ENCODE measurements around the gene AKR7A2.

AKR7A2 gene

GRCh38 chr1:19317126-19317910 is 5.4 kb upstream of the AKR7A2 start:
- Mint-ChIP-seq H3K27me3 (ENCODE audit: low read depth) (no peaks in the 10 kb centered on the region), H3K4me3 (no peak overlapping the region), H3K9me3 (no peaks in the 10 kb centered on the region), H3K27ac (no peak overlapping the region), H3K4me1 (peaks cover 15% of the 10 kb centered on the region), H3K36me3 (ENCODE audit: low read depth) (peaks cover 33% of the 10 kb centered on the region)
- TF ChIP-seq CTCF (IDR thresholded peaks at IDR 0.05; ENCODE audit: unreplicated experiment in 3 of 3) = no peak

- TF ChIP-seq CTCF (IDR thresholded peaks at IDR 0.05; ENCODE audit: unreplicated experiment in 3 of 3) = no peak
- no peaks in the 10 kb centered on the region for H3K27me3 Mint-ChIP-seq (ENCODE audit: low read depth)
- peaks cover 22% of the 10 kb centered on the region for H3K36me3 Mint-ChIP-seq (ENCODE audit: low read depth)
- H3K9me3 Mint-ChIP-seq = no peaks in the 10 kb centered on the region
- H3K4me3 Mint-ChIP-seq = peak overlapping the region; percentile 40 to 71 (median 57)
- H3K27ac Mint-ChIP-seq = no peak overlapping the region
- H3K4me1 Mint-ChIP-seq = peaks cover 23% of the 10 kb centered on the region
Observed at GRCh38 chr1:19315378-19316198, 3.6 kb upstream of the AKR7A2 start.

- H3K36me3 Mint-ChIP-seq (ENCODE audit: low read depth) = peaks cover 20% of the 10 kb centered on the region
- H3K9me3 Mint-ChIP-seq = no peaks in the 10 kb centered on the region
- H3K4me3 Mint-ChIP-seq = peak overlapping the region; percentile 38 to 84 (median 81)
- TF ChIP-seq CTCF (IDR thresholded peaks at IDR 0.05; ENCODE audit: unreplicated experiment in 3 of 3) = no peak
- H3K27me3 Mint-ChIP-seq (ENCODE audit: low read depth) = no peaks in the 10 kb centered on the region
- peaks cover 25% of the 10 kb centered on the region for H3K4me1 Mint-ChIP-seq
- H3K27ac Mint-ChIP-seq = no peak overlapping the region
Observed at GRCh38 chr1:19313961-19314882, 2.3 kb upstream of the AKR7A2 start.

- no peaks in the 10 kb centered on the region for H3K27me3 Mint-ChIP-seq (ENCODE audit: low read depth)
- H3K27ac Mint-ChIP-seq = no peak overlapping the region
- no peak for TF ChIP-seq CTCF (IDR thresholded peaks at IDR 0.05; ENCODE audit: unreplicated experiment in 3 of 3)
- H3K9me3 Mint-ChIP-seq = no peaks in the 10 kb centered on the region
- H3K4me3 Mint-ChIP-seq = peak overlapping the region; percentile 81 to 84 (median 81)
- H3K36me3 Mint-ChIP-seq (ENCODE audit: low read depth) = peaks cover 18% of the 10 kb centered on the region
- H3K4me1 Mint-ChIP-seq = peaks cover 31% of the 10 kb centered on the region
Observed at GRCh38 chr1:19313636-19313959, 1.7 kb upstream of the AKR7A2 start.

- TF ChIP-seq CTCF (IDR thresholded peaks at IDR 0.05; ENCODE audit: unreplicated experiment in 3 of 3) = no peak
- peaks cover 16% of the 10 kb centered on the region for H3K36me3 Mint-ChIP-seq (ENCODE audit: low read depth)
- H3K4me3 Mint-ChIP-seq = peak overlapping the region; percentile 81 to 84 (median 81)
- peaks cover 31% of the 10 kb centered on the region for H3K4me1 Mint-ChIP-seq
- peak overlapping the region; percentile 6 to 50 (median 49) for H3K27ac Mint-ChIP-seq
- H3K27me3 Mint-ChIP-seq (ENCODE audit: low read depth) = no peaks in the 10 kb centered on the region
- H3K9me3 Mint-ChIP-seq = no peaks in the 10 kb centered on the region
Observed at GRCh38 chr1:19312782-19313635, 1.1 kb upstream of the AKR7A2 start.
